ENCODE data around the gene LMBRD1.

Gene LMBRD1

GRCh38 chr6:69827276-69827893, 30.6 kb upstream of the LMBRD1 start:
- no peak overlapping the region for H3K27ac ChIP-seq (ENCODE audit: extremely low read depth, low read depth, low read length)
- H3K36me3 ChIP-seq (ENCODE audit: control insufficient read depth in 2 of 2, insufficient read depth in 1 of 2, low read length in 2 of 2) = no peaks in the 10 kb centered on the region
- ChIA-PET POLR2A (no interaction called here), CTCF (no interaction called here)
- H3K4me1 ChIP-seq (ENCODE audit: control insufficient read depth, insufficient read depth, low read length) = no peaks in the 10 kb centered on the region
- H3K4me3 ChIP-seq (ENCODE audit: low read depth, low read length) = no peak overlapping the region
- no peaks in the 10 kb centered on the region for H3K9me3 ChIP-seq (ENCODE audit: control insufficient read depth, insufficient read depth, low read depth, low read length)
- TF ChIP-seq ZNF600 (tag by site-specific recombination; IDR thresholded peaks at IDR 0.05) = no peak
- no peak for TF ChIP-seq ZNF114 (tag by site-specific recombination; IDR thresholded peaks at IDR 0.05)
- TF ChIP-seq ZNF560 (tag by site-specific recombination; IDR thresholded peaks at IDR 0.05; ENCODE audit: borderline replicate concordance) = no peak
- TF ChIP-seq ZNF274 (IDR thresholded peaks at IDR 0.05; ENCODE audit: low read length) = no peak
- TF ChIP-seq ZNF274 (tag by site-specific recombination; IDR thresholded peaks at IDR 0.05; ENCODE audit: borderline replicate concordance) = no peak
- TF ChIP-seq RBAK (tag by site-specific recombination; IDR thresholded peaks at IDR 0.05) = no peak
- no peak for TF ChIP-seq ZNF433 (tag by site-specific recombination; IDR thresholded peaks at IDR 0.05; ENCODE audit: low read depth)
- no peak for TF ChIP-seq ZNF624 (tag by site-specific recombination; IDR thresholded peaks at IDR 0.05)
- no peak for TF ChIP-seq KLF10 (tag by site-specific recombination; IDR thresholded peaks at IDR 0.05)
- TF ChIP-seq SETDB1 (IDR thresholded peaks at IDR 0.05; ENCODE audit: insufficient read length, low read length) = no peak
- no peak for TF ChIP-seq ZNF501 (tag by site-specific recombination; IDR thresholded peaks at IDR 0.05)
- no peak for TF ChIP-seq GLI4 (tag by site-specific recombination; IDR thresholded peaks at IDR 0.05)
- no peak for TF ChIP-seq ZNF777 (tag by site-specific recombination; IDR thresholded peaks at IDR 0.05; ENCODE audit: borderline replicate concordance)
- TF ChIP-seq ZNF837 (tag by site-specific recombination; IDR thresholded peaks at IDR 0.05) = no peak
- no peak for TF ChIP-seq ZNF843 (tag by site-specific recombination; IDR thresholded peaks at IDR 0.05)

DNA sequence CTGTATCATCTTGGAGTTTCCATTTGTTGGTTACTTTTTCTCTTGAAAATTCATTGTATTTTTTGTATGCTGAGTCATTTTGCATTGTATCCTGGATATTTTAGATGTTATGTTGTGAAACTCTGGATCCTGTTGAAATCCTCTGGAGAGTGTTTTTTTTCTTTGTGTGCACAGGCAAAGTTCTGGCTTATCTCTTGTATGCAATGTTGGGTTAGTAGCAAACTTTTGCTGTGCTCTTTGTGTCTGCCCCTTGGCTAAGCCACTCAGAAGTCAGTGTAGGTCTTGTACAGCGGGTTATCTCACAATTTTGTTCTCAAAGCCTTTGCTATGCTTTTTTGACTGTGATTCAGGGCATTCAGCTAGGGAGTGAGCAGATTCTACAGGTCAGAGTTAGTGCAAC, 29.1 kb upstream of the LMBRD1 start:
- Histone ChIP-seq H3K36me3 (ENCODE audit: control insufficient read depth in 2 of 2, insufficient read depth in 1 of 2, low read length in 2 of 2) (no peaks in the 10 kb centered on the region), H3K9me3 (ENCODE audit: control insufficient read depth, insufficient read depth, low read depth, low read length) (no peaks in the 10 kb centered on the region), H3K4me1 (ENCODE audit: control insufficient read depth, insufficient read depth, low read length) (no peaks in the 10 kb centered on the region), H3K27ac (ENCODE audit: extremely low read depth, low read depth, low read length) (no peak overlapping the region), H3K4me3 (ENCODE audit: low read depth, low read length) (no peak overlapping the region)
- CTCF ChIA-PET = interaction anchor here (0.7 to 1.0 kb wide), 2 partner anchors 9 to 492 kb away, joined by 3 read pairs; no protein-coding TSS in a partner anchor
- POLR2A ChIA-PET = no interaction called here
- TF ChIP-seq ZNF645 (tag by site-specific recombination; IDR thresholded peaks at IDR 0.05) = no peak
- no peak for TF ChIP-seq ZNF518A (tag by site-specific recombination; conservative IDR thresholded peaks at IDR 0.05; ENCODE audit: low read depth)
- no peak for TF ChIP-seq ZNF302 (tag by site-specific recombination; IDR thresholded peaks at IDR 0.05; ENCODE audit: low read depth)
- TF ChIP-seq ZNF148 (tag by site-specific recombination; IDR thresholded peaks at IDR 0.05; ENCODE audit: borderline replicate concordance) = no peak
- no peak for TF ChIP-seq PRDM2 (tag by site-specific recombination; IDR thresholded peaks at IDR 0.05; ENCODE audit: borderline replicate concordance)
- TF ChIP-seq ZNF544 (tag by site-specific recombination; IDR thresholded peaks at IDR 0.05) = no peak
- no peak for TF ChIP-seq SETDB1 (IDR thresholded peaks at IDR 0.05; ENCODE audit: insufficient read length, low read length)
